ENCODE measurements around the gene IHH.

GRCh38 chr2:219106251-219106650 is 45.5 kb upstream of the IHH start:
- TF ChIP-seq CTCF (IDR thresholded peaks at IDR 0.05) = no peak
- no peak for TF ChIP-seq POLR2AphosphoS5 (IDR thresholded peaks at IDR 0.05)

Measured in stomach (tissue), 4 donors.